Measurements from ENCODE around the gene DBH.

DBH gene

DNA sequence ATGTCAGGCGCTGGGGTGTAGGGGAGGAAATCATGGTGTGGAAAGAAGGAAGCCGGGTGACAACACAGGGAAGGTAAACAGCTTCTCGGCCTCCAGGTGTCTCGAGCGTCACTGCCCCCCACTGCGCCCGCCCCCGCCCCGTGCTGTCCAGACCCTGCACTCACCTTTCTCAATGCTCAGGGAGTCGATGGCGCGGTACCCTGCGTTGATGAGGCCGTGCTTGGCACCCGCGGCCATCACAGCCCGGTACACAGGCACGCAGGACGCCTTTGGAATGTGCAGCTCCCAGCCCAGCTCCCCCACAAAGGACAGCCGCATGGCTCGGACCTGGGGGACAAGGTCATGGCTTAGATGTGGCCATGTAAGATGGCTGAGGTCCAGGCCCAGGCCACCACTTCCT, 35.2 kb downstream of the DBH start:
- TF ChIP-seq SIN3A (IDR thresholded peaks at IDR 0.05; ENCODE audit: borderline replicate concordance, insufficient read depth, low read length), result no peak
- TF ChIP-seq, protein P1, sequence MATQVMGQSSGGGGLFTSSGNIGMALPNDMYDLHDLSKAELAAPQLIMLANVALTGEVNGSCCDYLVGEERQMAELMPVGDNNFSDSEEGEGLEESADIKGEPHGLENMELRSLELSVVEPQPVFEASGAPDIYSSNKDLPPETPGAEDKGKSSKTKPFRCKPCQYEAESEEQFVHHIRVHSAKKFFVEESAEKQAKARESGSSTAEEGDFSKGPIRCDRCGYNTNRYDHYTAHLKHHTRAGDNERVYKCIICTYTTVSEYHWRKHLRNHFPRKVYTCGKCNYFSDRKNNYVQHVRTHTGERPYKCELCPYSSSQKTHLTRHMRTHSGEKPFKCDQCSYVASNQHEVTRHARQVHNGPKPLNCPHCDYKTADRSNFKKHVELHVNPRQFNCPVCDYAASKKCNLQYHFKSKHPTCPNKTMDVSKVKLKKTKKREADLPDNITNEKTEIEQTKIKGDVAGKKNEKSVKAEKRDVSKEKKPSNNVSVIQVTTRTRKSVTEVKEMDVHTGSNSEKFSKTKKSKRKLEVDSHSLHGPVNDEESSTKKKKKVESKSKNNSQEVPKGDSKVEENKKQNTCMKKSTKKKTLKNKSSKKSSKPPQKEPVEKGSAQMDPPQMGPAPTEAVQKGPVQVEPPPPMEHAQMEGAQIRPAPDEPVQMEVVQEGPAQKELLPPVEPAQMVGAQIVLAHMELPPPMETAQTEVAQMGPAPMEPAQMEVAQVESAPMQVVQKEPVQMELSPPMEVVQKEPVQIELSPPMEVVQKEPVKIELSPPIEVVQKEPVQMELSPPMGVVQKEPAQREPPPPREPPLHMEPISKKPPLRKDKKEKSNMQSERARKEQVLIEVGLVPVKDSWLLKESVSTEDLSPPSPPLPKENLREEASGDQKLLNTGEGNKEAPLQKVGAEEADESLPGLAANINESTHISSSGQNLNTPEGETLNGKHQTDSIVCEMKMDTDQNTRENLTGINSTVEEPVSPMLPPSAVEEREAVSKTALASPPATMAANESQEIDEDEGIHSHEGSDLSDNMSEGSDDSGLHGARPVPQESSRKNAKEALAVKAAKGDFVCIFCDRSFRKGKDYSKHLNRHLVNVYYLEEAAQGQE (IDR thresholded peaks at IDR 0.05; ENCODE audit: insufficient read depth in 1 of 2, low read depth in 2 of 2, low read length in 2 of 2), result no peak
- no peak for TF ChIP-seq TAF1 (IDR thresholded peaks at IDR 0.05; ENCODE audit: borderline replicate concordance, insufficient read depth, low read length)
- TF ChIP-seq FOXP2 (optimal IDR thresholded peaks at IDR 0.05; ENCODE audit: borderline replicate concordance, extremely low read depth, extremely low read length, insufficient read depth), result no peak
- no peak for TF ChIP-seq POLR2AphosphoS5 (IDR thresholded peaks at IDR 0.05; ENCODE audit: low read depth, low read length)

DNA sequence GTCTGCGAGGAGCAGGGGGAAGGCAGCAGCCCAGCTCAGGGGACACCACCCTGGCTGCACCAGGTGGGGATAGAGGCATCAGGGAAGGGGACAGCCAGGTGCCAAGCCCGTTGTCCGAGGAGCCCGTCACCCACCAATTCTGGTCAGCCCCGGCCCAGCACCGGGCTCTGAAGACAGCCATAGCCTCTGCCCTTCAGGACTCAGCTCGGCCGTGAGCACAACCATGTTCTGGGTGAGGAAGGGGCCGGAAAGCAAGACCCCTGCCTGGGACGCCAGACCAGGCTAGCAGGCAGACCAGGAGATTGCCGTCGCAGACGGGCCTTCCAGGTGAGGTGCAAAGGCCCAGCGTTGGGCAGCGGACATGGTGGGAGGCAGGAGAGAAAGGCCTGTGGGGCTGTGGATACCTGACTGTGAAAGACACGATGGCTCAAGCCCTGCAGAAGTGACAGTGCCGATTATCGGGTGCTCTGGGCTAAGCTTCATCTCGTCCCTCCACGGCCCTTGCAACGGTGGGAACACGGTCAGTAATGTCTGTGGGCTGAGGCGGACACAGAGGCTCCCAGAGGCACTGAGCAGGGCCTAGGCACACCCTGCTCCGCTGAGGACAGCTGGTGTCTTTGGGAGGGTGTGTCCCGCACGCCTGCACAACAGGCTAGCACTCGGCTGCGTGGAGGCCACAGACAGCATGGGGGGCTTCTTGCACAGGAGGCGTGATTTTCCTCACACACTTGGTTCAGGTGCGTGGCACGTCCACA, 36.5 kb downstream of the DBH start:
- TF ChIP-seq FOXP2 (optimal IDR thresholded peaks at IDR 0.05; ENCODE audit: borderline replicate concordance, extremely low read depth, extremely low read length, insufficient read depth) (no peak), TAF1 (IDR thresholded peaks at IDR 0.05; ENCODE audit: borderline replicate concordance, insufficient read depth, low read length) (no peak), SIN3A (IDR thresholded peaks at IDR 0.05; ENCODE audit: borderline replicate concordance, insufficient read depth, low read length) (no peak), POLR2AphosphoS5 (IDR thresholded peaks at IDR 0.05; ENCODE audit: low read depth, low read length) (no peak)
- TF ChIP-seq, protein P1 (IDR thresholded peaks at IDR 0.05; ENCODE audit: insufficient read depth in 1 of 2, low read depth in 2 of 2, low read length in 2 of 2), result no peak

DNA sequence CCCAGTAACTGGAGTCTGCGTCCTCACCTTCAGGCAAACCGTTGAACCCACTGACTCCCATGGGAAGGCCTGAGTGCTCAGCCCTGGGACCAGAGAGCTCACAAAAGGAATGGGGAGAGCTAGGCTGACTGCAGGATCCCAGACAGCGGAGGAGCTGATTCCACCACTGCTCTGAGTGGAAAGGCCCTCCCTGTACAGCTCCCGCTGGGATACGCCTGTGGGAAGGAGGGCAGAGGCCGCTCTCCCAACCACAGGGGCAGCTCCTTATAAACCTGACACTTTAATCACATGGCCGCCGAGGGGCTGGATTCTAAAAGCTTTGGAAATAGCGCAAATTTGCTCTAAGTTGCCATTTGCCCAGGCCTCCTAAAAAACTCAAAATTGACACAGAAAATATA, 37.1 kb downstream of the DBH start:
- no peak for TF ChIP-seq SIN3A (IDR thresholded peaks at IDR 0.05; ENCODE audit: borderline replicate concordance, insufficient read depth, low read length)
- TF ChIP-seq, protein P1 (IDR thresholded peaks at IDR 0.05; ENCODE audit: insufficient read depth in 1 of 2, low read depth in 2 of 2, low read length in 2 of 2), result no peak
- no peak for TF ChIP-seq FOXP2 (optimal IDR thresholded peaks at IDR 0.05; ENCODE audit: borderline replicate concordance, extremely low read depth, extremely low read length, insufficient read depth)
- no peak for TF ChIP-seq TAF1 (IDR thresholded peaks at IDR 0.05; ENCODE audit: borderline replicate concordance, insufficient read depth, low read length)
- no peak for TF ChIP-seq POLR2AphosphoS5 (IDR thresholded peaks at IDR 0.05; ENCODE audit: low read depth, low read length)

DNA sequence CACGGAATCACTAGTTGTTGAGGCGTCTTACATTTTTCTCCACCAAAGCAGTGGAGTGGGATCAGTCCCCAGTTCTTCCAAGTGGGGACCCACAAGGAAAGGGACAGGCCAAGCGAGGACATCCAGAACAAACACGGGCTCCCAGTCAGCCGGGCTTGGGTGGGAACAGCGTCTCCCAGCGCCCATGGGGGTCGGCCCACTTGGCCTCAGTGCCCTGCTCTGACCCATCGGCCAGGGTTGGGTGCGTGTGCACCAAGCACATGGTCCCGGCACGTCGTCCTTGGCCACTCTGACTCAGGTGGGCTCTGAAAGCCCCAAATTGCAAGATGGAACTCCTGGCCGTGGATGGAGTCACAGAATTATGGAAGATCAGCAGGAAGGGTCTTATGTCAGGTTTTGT, 37.9 kb downstream of the DBH start:
- no peak for TF ChIP-seq SIN3A (IDR thresholded peaks at IDR 0.05; ENCODE audit: borderline replicate concordance, insufficient read depth, low read length)
- no peak for TF ChIP-seq FOXP2 (optimal IDR thresholded peaks at IDR 0.05; ENCODE audit: borderline replicate concordance, extremely low read depth, extremely low read length, insufficient read depth)

DNA sequence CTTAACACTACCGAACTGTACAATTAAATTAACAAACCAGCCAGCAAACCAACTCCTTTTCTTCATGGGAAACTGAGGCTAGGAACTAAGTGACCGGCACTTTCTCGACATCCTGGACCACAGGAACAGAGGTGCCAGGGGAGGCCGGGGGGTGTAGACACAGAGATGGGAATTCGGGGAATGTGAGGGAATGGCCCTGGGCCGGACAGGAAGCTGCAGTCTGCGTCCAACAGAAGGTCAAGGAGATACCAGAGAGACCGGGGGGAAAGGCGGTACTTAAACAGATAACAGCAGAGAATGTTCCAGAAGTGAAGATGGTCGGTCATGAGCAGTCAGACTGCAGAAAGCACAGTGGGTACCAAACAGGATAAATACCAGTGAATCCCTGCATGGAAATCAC, 40.3 kb downstream of the DBH start:
- TF ChIP-seq, protein P1 (IDR thresholded peaks at IDR 0.05; ENCODE audit: insufficient read depth in 1 of 2, low read depth in 2 of 2, low read length in 2 of 2), result no peak
- TF ChIP-seq FOXP2 (optimal IDR thresholded peaks at IDR 0.05; ENCODE audit: borderline replicate concordance, extremely low read depth, extremely low read length, insufficient read depth) (no peak), SIN3A (IDR thresholded peaks at IDR 0.05; ENCODE audit: borderline replicate concordance, insufficient read depth, low read length) (no peak), POLR2AphosphoS5 (IDR thresholded peaks at IDR 0.05; ENCODE audit: low read depth, low read length) (no peak), TAF1 (IDR thresholded peaks at IDR 0.05; ENCODE audit: borderline replicate concordance, insufficient read depth, low read length) (no peak)
